ENCODE results near the gene TMEM108.

Gene TMEM108

GRCh38 chr3:133383741-133384140, 345.6 kb downstream of the TMEM108 start:
- H3K9ac ChIP-seq (ENCODE audit: insufficient read length, low read depth) = no peak overlapping the region
- no peaks in the 10 kb centered on the region for H3K36me3 ChIP-seq (ENCODE audit: insufficient read depth, insufficient read length, low read length)
- TF ChIP-seq YY1 (IDR thresholded peaks at IDR 0.05; ENCODE audit: insufficient read depth, insufficient read length) (no peak), SUZ12 (IDR thresholded peaks at IDR 0.05; ENCODE audit: extremely low read depth, insufficient read depth, insufficient read length) (no peak), ZNF274 (IDR thresholded peaks at IDR 0.05; ENCODE audit: low read depth, low read length) (no peak)
- peaks cover 1% of the 10 kb centered on the region for H3K4me1 ChIP-seq (ENCODE audit: insufficient read depth, insufficient read length)
- no peaks in the 10 kb centered on the region for H3K9me3 ChIP-seq (ENCODE audit: insufficient read depth, low read length)
- no peak overlapping the region for H3K4me3 ChIP-seq (ENCODE audit: insufficient read length, low read depth)
- no peaks in the 10 kb centered on the region for H3K27me3 ChIP-seq (ENCODE audit: insufficient read depth, insufficient read length)
- no peak for DNase-seq (ENCODE audit: low read depth, low spot score)

GRCh38 chr3:133384331-133385027, 346.3 kb downstream of the TMEM108 start:
- H3K4me3 ChIP-seq (ENCODE audit: insufficient read length, low read depth) = no peak overlapping the region
- no peaks in the 10 kb centered on the region for H3K27me3 ChIP-seq (ENCODE audit: insufficient read depth, insufficient read length)
- H3K9me3 ChIP-seq (ENCODE audit: insufficient read depth, low read length) = no peaks in the 10 kb centered on the region
- TF ChIP-seq ZNF274 (IDR thresholded peaks at IDR 0.05; ENCODE audit: low read depth, low read length) (no peak), YY1 (IDR thresholded peaks at IDR 0.05; ENCODE audit: insufficient read depth, insufficient read length) (no peak), SUZ12 (IDR thresholded peaks at IDR 0.05; ENCODE audit: extremely low read depth, insufficient read depth, insufficient read length) (no peak)
- H3K36me3 ChIP-seq (ENCODE audit: insufficient read depth, insufficient read length, low read length) = no peaks in the 10 kb centered on the region
- H3K4me1 ChIP-seq (ENCODE audit: insufficient read depth, insufficient read length) = peaks cover 1% of the 10 kb centered on the region
- H3K9ac ChIP-seq (ENCODE audit: insufficient read length, low read depth) = no peak overlapping the region
- peak; percentile 66 for DNase-seq (ENCODE audit: low read depth, low spot score)

GRCh38 chr3:133386876-133387275, 348.7 kb downstream of the TMEM108 start:
- no peaks in the 10 kb centered on the region for H3K36me3 ChIP-seq (ENCODE audit: insufficient read depth, insufficient read length, low read length)

GRCh38 chr3:133387341-133387740, 349.1 kb downstream of the TMEM108 start:
- H3K4me3 ChIP-seq (ENCODE audit: insufficient read length, low read depth) = no peak overlapping the region
- no peak overlapping the region for H3K9ac ChIP-seq (ENCODE audit: insufficient read length, low read depth)
- no peaks in the 10 kb centered on the region for H3K27me3 ChIP-seq (ENCODE audit: insufficient read depth, insufficient read length)
- DNase-seq (ENCODE audit: low read depth, low spot score) = no peak
- no peaks in the 10 kb centered on the region for H3K9me3 ChIP-seq (ENCODE audit: insufficient read depth, low read length)
- H3K4me1 ChIP-seq (ENCODE audit: insufficient read depth, insufficient read length) = peaks cover 1% of the 10 kb centered on the region
- no peaks in the 10 kb centered on the region for H3K36me3 ChIP-seq (ENCODE audit: insufficient read depth, insufficient read length, low read length)
- TF ChIP-seq ZNF274 (IDR thresholded peaks at IDR 0.05; ENCODE audit: low read depth, low read length) = no peak
- TF ChIP-seq YY1 (IDR thresholded peaks at IDR 0.05; ENCODE audit: insufficient read depth, insufficient read length) = no peak

More at GRCh38 chr3:133386876-133387275, 348.7 kb downstream of the TMEM108 start:
- H3K27me3 ChIP-seq (ENCODE audit: insufficient read depth, insufficient read length) = no peaks in the 10 kb centered on the region
- no peak for DNase-seq (ENCODE audit: low read depth, low spot score)
- no peak overlapping the region for H3K9ac ChIP-seq (ENCODE audit: insufficient read length, low read depth)
- H3K4me1 ChIP-seq (ENCODE audit: insufficient read depth, insufficient read length) = peaks cover 1% of the 10 kb centered on the region
- H3K4me3 ChIP-seq (ENCODE audit: insufficient read length, low read depth) = no peak overlapping the region
- no peaks in the 10 kb centered on the region for H3K9me3 ChIP-seq (ENCODE audit: insufficient read depth, low read length)
- TF ChIP-seq ZNF274 (IDR thresholded peaks at IDR 0.05; ENCODE audit: low read depth, low read length) (no peak), YY1 (IDR thresholded peaks at IDR 0.05; ENCODE audit: insufficient read depth, insufficient read length) (no peak), SUZ12 (IDR thresholded peaks at IDR 0.05; ENCODE audit: extremely low read depth, insufficient read depth, insufficient read length) (no peak)

GRCh38 chr3:133388696-133389395, 350.7 kb downstream of the TMEM108 start:
- H3K9me3 ChIP-seq (ENCODE audit: insufficient read depth, low read length) = 0 out of 2 replicates have a peak, but pooled peaks cover 1% of the 10 kb centered on the region
- TF ChIP-seq YY1 (IDR thresholded peaks at IDR 0.05; ENCODE audit: insufficient read depth, insufficient read length) (no peak), ZNF274 (IDR thresholded peaks at IDR 0.05; ENCODE audit: low read depth, low read length) (no peak), SUZ12 (IDR thresholded peaks at IDR 0.05; ENCODE audit: extremely low read depth, insufficient read depth, insufficient read length) (no peak)
- no peaks in the 10 kb centered on the region for H3K27me3 ChIP-seq (ENCODE audit: insufficient read depth, insufficient read length)
- no peaks in the 10 kb centered on the region for H3K36me3 ChIP-seq (ENCODE audit: insufficient read depth, insufficient read length, low read length)
- no peak overlapping the region for H3K4me3 ChIP-seq (ENCODE audit: insufficient read length, low read depth)
- no peak for DNase-seq (ENCODE audit: low read depth, low spot score)
- no peak overlapping the region for H3K9ac ChIP-seq (ENCODE audit: insufficient read length, low read depth)
- H3K4me1 ChIP-seq (ENCODE audit: insufficient read depth, insufficient read length) = peaks cover under 1% of the 10 kb centered on the region

- H3K9me3 ChIP-seq (ENCODE audit: insufficient read depth, low read length) = peaks cover 9% of the 10 kb centered on the region; the same call in 1 of the 2 replicates
- no peak overlapping the region for H3K9ac ChIP-seq (ENCODE audit: insufficient read length, low read depth)
- peaks cover 2% of the 10 kb centered on the region for H3K4me1 ChIP-seq (ENCODE audit: insufficient read depth, insufficient read length)
- no peak for DNase-seq (ENCODE audit: low read depth, low spot score)
- TF ChIP-seq ZNF274 (IDR thresholded peaks at IDR 0.05; ENCODE audit: low read depth, low read length) (no peak), YY1 (IDR thresholded peaks at IDR 0.05; ENCODE audit: insufficient read depth, insufficient read length) (no peak), SUZ12 (IDR thresholded peaks at IDR 0.05; ENCODE audit: extremely low read depth, insufficient read depth, insufficient read length) (no peak)
- H3K4me3 ChIP-seq (ENCODE audit: insufficient read length, low read depth) = no peak overlapping the region
- H3K27me3 ChIP-seq (ENCODE audit: insufficient read depth, insufficient read length) = no peaks in the 10 kb centered on the region
- H3K36me3 ChIP-seq (ENCODE audit: insufficient read depth, insufficient read length, low read length) = no peaks in the 10 kb centered on the region
These were observed 352.5 kb downstream of the TMEM108 start for GRCh38 chr3:133390715-133391114.

GRCh38 chr3:133393204-133393603, 355.0 kb downstream of the TMEM108 start:
- Histone ChIP-seq H3K9ac (ENCODE audit: insufficient read length, low read depth) (no peak overlapping the region), H3K27me3 (ENCODE audit: insufficient read depth, insufficient read length) (no peaks in the 10 kb centered on the region), H3K9me3 (ENCODE audit: insufficient read depth, low read length) (peaks cover 9% of the 10 kb centered on the region; the same call in 1 of the 2 replicates), H3K4me1 (ENCODE audit: insufficient read depth, insufficient read length) (peaks cover 2% of the 10 kb centered on the region), H3K36me3 (ENCODE audit: insufficient read depth, insufficient read length, low read length) (no peaks in the 10 kb centered on the region), H3K4me3 (ENCODE audit: insufficient read length, low read depth) (no peak overlapping the region)
- DNase-seq (ENCODE audit: low read depth, low spot score) = no peak
- TF ChIP-seq SUZ12 (IDR thresholded peaks at IDR 0.05; ENCODE audit: extremely low read depth, insufficient read depth, insufficient read length) (no peak), YY1 (IDR thresholded peaks at IDR 0.05; ENCODE audit: insufficient read depth, insufficient read length) (no peak), ZNF274 (IDR thresholded peaks at IDR 0.05; ENCODE audit: low read depth, low read length) (no peak)

All from NT2/D1 (cell line).